NCI-H2196 (cell line): ENCODE data around the gene ZNF512B.
A peak's percentile ranks its signal among the peaks of the same experiment; 100 is the strongest.
"Not testable (repeated sequence)": the region's sequence is repeated elsewhere in the genome, so short reads cannot be mapped to it uniquely, and the experiment has no call there.

ENCODE experiments used
- DNase-seq: peaks from one replicate; lab custom pipeline; 2025; ENCODE audit not compliant: unreplicated experiment; lab: John Stamatoyannopoulos, UW

The ZNF512B gene

GRCh38 chr20:63963784-63964301 is 5.9 kb downstream of the ZNF512B start:
- DNase-seq: no peak

GRCh38 chr20:63963348-63963741 is 6.4 kb downstream of the ZNF512B start:
- no peak for DNase-seq

GRCh38 chr20:63962426-63963347 is 7.0 kb downstream of the ZNF512B start:
- DNase-seq: no peak

GRCh38 chr20:63961664-63962425 is 7.9 kb downstream of the ZNF512B start:
- no peak for DNase-seq

- not testable (repeated sequence) for DNase-seq
These were observed 8.8 kb downstream of the ZNF512B start for GRCh38 chr20:63960654-63961621.

GRCh38 chr20:63959699-63960075 is 10.0 kb downstream of the ZNF512B start:
- no peak for DNase-seq

GRCh38 chr20:63958964-63959698 is 10.6 kb downstream of the ZNF512B start:
- DNase-seq: no peak

GRCh38 chr20:63958471-63958870 is 11.3 kb downstream of the ZNF512B start:
- DNase-seq: no peak

- DNase-seq: peak; percentile 77
These were observed 11.9 kb downstream of the ZNF512B start for GRCh38 chr20:63957690-63958441.

GRCh38 chr20:63957004-63957689 is 12.6 kb downstream of the ZNF512B start:
- peak; percentile 84 for DNase-seq

GRCh38 chr20:63956664-63957003 is 13.1 kb downstream of the ZNF512B start:
- DNase-seq: no peak

- DNase-seq: peak; percentile 90
These were observed 13.7 kb downstream of the ZNF512B start, which contains the start of gene UCKL1 for GRCh38 chr20:63955827-63956663. UCKL1 (minus strand) TSS chr20:63956416; CDS start chr20:63956372, 44 bp downstream.

- no peak for DNase-seq
These were observed 14.4 kb downstream of the ZNF512B start for GRCh38 chr20:63955281-63955826.

GRCh38 chr20:63953764-63954429 is 15.8 kb downstream of the ZNF512B start:
- DNase-seq: no peak

- DNase-seq: no peak
These were observed 17.0 kb downstream of the ZNF512B start for GRCh38 chr20:63952769-63953168.

- DNase-seq: no peak
These were observed 17.6 kb downstream of the ZNF512B start for GRCh38 chr20:63952210-63952535.
